BJ (cell line): ENCODE results near the gene B4GALT4. TPM values are rescaled to one million over a fixed set of nuclear protein-coding genes. Genes with fewer than 3 reads are reported as not detected.

Source experiments
- CTCF ChIA-PET: fragments of 350-600 bp; formaldehyde crosslinking; extraction: SDS; loops from one replicate; lab custom pipeline; 2021; ENCODE audit warnings: antibody characterized with exemption, inconsistent platforms; lab: Yijun Ruan, JAX
- POLR2A ChIA-PET: fragments of 300-600 bp; sonication (Branson Sonifier 250); formaldehyde crosslinking; extraction: SDS; loops from one replicate; lab custom pipeline; 2021; ENCODE audit warnings: antibody characterized with exemption; lab: Charles Lee
- DNase-seq: peaks from one replicate; pipeline ENCODE4 v3.0.0-alpha.2; 2011; ENCODE audit warnings: low read depth
- H3K27me3 ChIP-seq: 2 replicates; pipeline ENCODE4 v1.6.0; 2011; ENCODE audit warnings: low read length; ENCODE audit not compliant: control insufficient read depth, insufficient read depth
- H3K36me3 ChIP-seq: 2 replicates; pipeline ENCODE4 v1.5.1; 2011; ENCODE audit warnings: low read length; ENCODE audit not compliant: control insufficient read depth, insufficient read depth
- H3K4me3 ChIP-seq: 2 replicates; pipeline ENCODE4 v1.5.1; 2011; ENCODE audit warnings: low read depth, mild to moderate bottlenecking, control low read depth, low read length
- CTCF ChIP-seq: IDR thresholded peaks from 2 replicates; pipeline ENCODE4 v1.5.1; 2011; ENCODE audit warnings: low read depth, mild to moderate bottlenecking, control low read depth, inconsistent platforms, low read length, moderate library complexity; ENCODE audit not compliant: insufficient read depth
- polyA plus RNA-seq: library from polyadenylated mRNA; depleted of rRNA; stranded (reverse); fragments of >200 nt; gene quantifications from 2 replicates; pipeline ENCODE4 v1.2.3, GENCODE V29; 2011

Gene B4GALT4
- polyA plus RNA-seq, 1 experiment = 20.9 TPM

GRCh38 chr3:119223511-119223910 lies 17.2 kb downstream of the B4GALT4 start:
- no peak for DNase-seq
- CTCF ChIA-PET = interaction anchor here (0.5 kb wide), 1 partner anchor 16 kb away, joined by 3 read pairs; no protein-coding TSS in a partner anchor
- no peak overlapping the region for H3K4me3 ChIP-seq
- H3K36me3 ChIP-seq = peaks cover 14% of the 10 kb centered on the region
- POLR2A ChIA-PET = no interaction called here
- H3K27me3 ChIP-seq = no peaks in the 10 kb centered on the region
- TF ChIP-seq CTCF = no peak

- peaks cover 13% of the 10 kb centered on the region for H3K36me3 ChIP-seq
- ChIA-PET POLR2A (interaction anchor here (0.8 kb wide), 1 partner anchor 19 kb away, joined by 7 read pairs; the partner anchor contains the start of gene B4GALT4), CTCF (no interaction called here)
- H3K4me3 ChIP-seq = no peak overlapping the region
- DNase-seq = no peak
- H3K27me3 ChIP-seq = no peaks in the 10 kb centered on the region
- TF ChIP-seq CTCF = no peak
These were observed 18.3 kb downstream of the B4GALT4 start for GRCh38 chr3:119222391-119222790.

GRCh38 chr3:119221779-119222320 lies 18.8 kb downstream of the B4GALT4 start:
- Histone ChIP-seq H3K36me3 (peaks cover 13% of the 10 kb centered on the region), H3K4me3 (no peak overlapping the region), H3K27me3 (no peaks in the 10 kb centered on the region)
- CTCF ChIA-PET = no interaction called here
- POLR2A ChIA-PET = interaction anchor here (0.8 kb wide), 1 partner anchor 19 kb away, joined by 7 read pairs; the partner anchor contains the start of gene B4GALT4
- TF ChIP-seq CTCF = no peak
- no peak for DNase-seq

GRCh38 chr3:119220970-119221667 lies 19.6 kb downstream of the B4GALT4 start:
- DNase-seq = no peak
- CTCF ChIA-PET = no interaction called here
- H3K36me3 ChIP-seq = peaks cover 10% of the 10 kb centered on the region

More at GRCh38 chr3:119220970-119221667, 19.6 kb downstream of the B4GALT4 start:
- Histone ChIP-seq H3K4me3 (no peak overlapping the region), H3K27me3 (no peaks in the 10 kb centered on the region)
- POLR2A ChIA-PET = no interaction called here
- no peak for TF ChIP-seq CTCF
